SK-N-SH (cell line): ENCODE results near the gene OPN1MW3. TPM values are rescaled to one million over a fixed set of nuclear protein-coding genes. Genes with fewer than 3 reads are reported as not detected.

Experiments used
- CTCF ChIA-PET: fragments of 300-600, 350-600 bp; formaldehyde crosslinking; extraction: SDS; loops from one replicate; lab custom pipeline; 2021; lab: Yijun Ruan, JAX
- POLR2A ChIA-PET: fragments of 350-600 bp; sonication (Branson Sonifier 250); formaldehyde crosslinking; extraction: SDS; loops from one replicate; lab custom pipeline; 2020; ENCODE audit warnings: antibody characterized with exemption, inconsistent platforms; lab: Yijun Ruan, JAX
- DNase-seq: peaks from one replicate; pipeline ENCODE4 v3.0.0; 2012
- H2AFZ ChIP-seq: fragments of 200-600 bp; sonication (generic); 2 replicates; pipeline ENCODE4 v1.8.1; 2016; ENCODE audit warnings: antibody characterized with exemption, mild to moderate bottlenecking, low read depth
- H3F3A ChIP-seq: fragments of 200-600 bp; sonication (generic); replicated peaks from 2 replicates; pipeline ENCODE3; 2016; ENCODE audit warnings: antibody characterized with exemption, mild to moderate bottlenecking; ENCODE audit not compliant: insufficient read depth
- H3K27ac ChIP-seq, 2 experiments: fragments of 200-500 bp in 1 of 2; fragments of 200-600 bp in 1 of 2; sonication (Bioruptor generic) in 1 of 2; sonication (generic), shearing (Covaris generic) in 1 of 2; 2 replicates each; pipeline versions ENCODE4 v1.5.1 to v1.6.1; 2014 to 2016; ENCODE audit warnings: low read depth in 2 of 2, inconsistent platforms in 1 of 2, low read length in 1 of 2, mild to moderate bottlenecking in 1 of 2, mixed read lengths in 1 of 2
- H3K27me3 ChIP-seq: fragments of 200-600 bp; sonication (generic), shearing (Covaris generic); 2 replicates; pipeline ENCODE4 v1.6.1; 2016; ENCODE audit warnings: mixed run types; ENCODE audit not compliant: insufficient read depth
- H3K36me3 ChIP-seq, 2 experiments: fragments of 200-500 bp in 1 of 2; fragments of 200-600 bp in 1 of 2; sonication (Bioruptor generic) in 1 of 2; sonication (generic) in 1 of 2; replicated peaks in 1 of 2; 2 replicates each; pipeline versions ENCODE3 to v1.5.1; 2014 to 2016; ENCODE audit warnings: low read length in 1 of 2, mild to moderate bottlenecking in 1 of 2; ENCODE audit not compliant: insufficient read depth in 2 of 2, control insufficient read depth in 1 of 2
- H3K4me1 ChIP-seq, 2 experiments: fragments of 200-500 bp in 1 of 2; fragments of 200-600 bp in 1 of 2; sonication (Bioruptor generic) in 1 of 2; sonication (generic), shearing (Covaris generic) in 1 of 2; 2 replicates each; pipeline versions ENCODE4 v1.5.1 to v1.6.1; 2014 to 2016; ENCODE audit warnings: low read depth in 1 of 2, low read length in 1 of 2, mixed run types in 1 of 2; ENCODE audit not compliant: insufficient read depth in 2 of 2, control insufficient read depth in 1 of 2
- H3K4me2 ChIP-seq: fragments of 200-600 bp; sonication (generic), shearing (Covaris generic); 2 replicates; pipeline ENCODE4 v1.6.1; 2017; ENCODE audit warnings: mixed run types
- H3K4me3 ChIP-seq, 2 experiments: fragments of 200-500 bp in 1 of 2; fragments of 200-600 bp in 1 of 2; sonication (Bioruptor generic) in 1 of 2; sonication (generic), shearing (Covaris generic) in 1 of 2; 2 replicates each; pipeline versions ENCODE4 v1.5.1 to v1.8.1; 2014 to 2016; ENCODE audit warnings: low read depth in 2 of 2, inconsistent platforms in 1 of 2, low read length in 1 of 2, mild to moderate bottlenecking in 1 of 2, mixed read lengths in 1 of 2, moderate library complexity in 1 of 2
- H3K79me2 ChIP-seq: fragments of 200-600 bp; sonication (generic); 2 replicates; pipeline ENCODE4 v1.8.1; 2017; ENCODE audit warnings: mild to moderate bottlenecking; ENCODE audit not compliant: insufficient read depth
- H3K9ac ChIP-seq: fragments of 200-600 bp; sonication (generic); 2 replicates; pipeline ENCODE4 v1.6.1; 2017; ENCODE audit warnings: mixed run types
- H3K9me2 ChIP-seq: fragments of 200-600 bp; sonication (generic); 2 replicates; pipeline ENCODE4 v1.6.1; 2017; ENCODE audit warnings: mixed run types
- H3K9me3 ChIP-seq: fragments of 200-600 bp; sonication (generic); 2 replicates; pipeline ENCODE4 v1.6.1; 2017; ENCODE audit warnings: mixed run types, mild to moderate bottlenecking, moderate library complexity
- H4K20me1 ChIP-seq: fragments of 200-600 bp; sonication (generic); 2 replicates; pipeline ENCODE4 v1.6.1; 2017; ENCODE audit warnings: mild to moderate bottlenecking, mixed run types; ENCODE audit not compliant: insufficient read depth
- CHD2 ChIP-seq: fragments of 150-350 bp; IDR thresholded peaks from 2 replicates; pipeline ENCODE4 v1.6.1; 2018; ENCODE audit warnings: low read length; ENCODE audit not compliant: partially characterized antibody
- CTCF ChIP-seq: fragments of 200-600 bp; sonication (generic); IDR thresholded peaks from 2 replicates; pipeline ENCODE4 v1.6.1; 2017; ENCODE audit warnings: antibody characterized with exemption, mild to moderate bottlenecking, moderate library complexity
- ELF1 ChIP-seq: IDR thresholded peaks from 2 replicates; pipeline ENCODE4 v1.4.0; 2012
- EP300 ChIP-seq, 2 experiments: IDR thresholded peaks; 2 replicates each; pipeline versions ENCODE4 v1.4.0 to v1.6.1; 2012; ENCODE audit warnings: borderline replicate concordance in 1 of 2, low read depth in 1 of 2, low read length in 1 of 2
- FOXM1 ChIP-seq: IDR thresholded peaks from 2 replicates; pipeline ENCODE4 v1.4.0; 2012; ENCODE audit warnings: low read depth, mild to moderate bottlenecking
- GABPA ChIP-seq: IDR thresholded peaks from 2 replicates; pipeline ENCODE4 v1.4.0; 2012; ENCODE audit warnings: low read depth, mild to moderate bottlenecking
- GATA2 ChIP-seq: sonication (generic); formaldehyde crosslinking; IDR thresholded peaks from 2 replicates; pipeline ENCODE4 v1.5.0; 2020; ENCODE audit warnings: mild to moderate bottlenecking, missing genetic modification reagents
- IRF3 ChIP-seq: fragments of 150-350 bp; IDR thresholded peaks from 2 replicates; pipeline ENCODE4 v1.6.1; 2016; ENCODE audit warnings: mild to moderate bottlenecking, low read depth, low read length
- NRF1 ChIP-seq: IDR thresholded peaks from 2 replicates; pipeline ENCODE4 v1.6.1; 2012; ENCODE audit warnings: low read depth, mild to moderate bottlenecking, low read length
- PBX3 ChIP-seq: IDR thresholded peaks from 2 replicates; pipeline ENCODE4; 2012
- POLR2AphosphoS5 ChIP-seq: IDR thresholded peaks from 2 replicates; pipeline ENCODE4 v1.6.1; 2012; ENCODE audit warnings: low read depth, low read length
- SIN3A ChIP-seq: IDR thresholded peaks from 2 replicates; pipeline ENCODE4 v1.6.1; 2012; ENCODE audit warnings: low read depth, mild to moderate bottlenecking, low read length, moderate library complexity, borderline replicate concordance
- SMC3 ChIP-seq: IDR thresholded peaks from 2 replicates; pipeline ENCODE4 v1.6.1; 2012; ENCODE audit warnings: low read depth, low read length, improper control_type of control experiment
- TCF12 ChIP-seq: IDR thresholded peaks from 2 replicates; pipeline ENCODE4 v1.4.0; 2012
- USF2 ChIP-seq: fragments of 150-350 bp; IDR thresholded peaks from 2 replicates; pipeline ENCODE4 v1.6.1; 2017; ENCODE audit warnings: antibody characterized with exemption, low read length, low read depth, borderline replicate concordance
- YY1 ChIP-seq: IDR thresholded peaks from 2 replicates; pipeline ENCODE4 v1.4.0; 2012; ENCODE audit warnings: low read depth, mild to moderate bottlenecking
- WGBS: methylation state at CpG from one replicate; pipeline ENCODE4 v1.1.6; 2017; ENCODE audit warnings: low lambda C conversion rate; 5-methylcytosine and 5-hydroxymethylcytosine counted together
- polyA plus RNA-seq, 3 experiments: library from polyadenylated mRNA; depleted of rRNA; stranded (reverse); fragments of >200 nt; gene quantifications; 2 replicates each; pipeline ENCODE4 v1.2.3, GENCODE V29; 2012

Gene OPN1MW3
- polyA plus RNA-seq, 1 of the 3 experiments (the other 2 are of a cell fraction): not detected

DNA sequence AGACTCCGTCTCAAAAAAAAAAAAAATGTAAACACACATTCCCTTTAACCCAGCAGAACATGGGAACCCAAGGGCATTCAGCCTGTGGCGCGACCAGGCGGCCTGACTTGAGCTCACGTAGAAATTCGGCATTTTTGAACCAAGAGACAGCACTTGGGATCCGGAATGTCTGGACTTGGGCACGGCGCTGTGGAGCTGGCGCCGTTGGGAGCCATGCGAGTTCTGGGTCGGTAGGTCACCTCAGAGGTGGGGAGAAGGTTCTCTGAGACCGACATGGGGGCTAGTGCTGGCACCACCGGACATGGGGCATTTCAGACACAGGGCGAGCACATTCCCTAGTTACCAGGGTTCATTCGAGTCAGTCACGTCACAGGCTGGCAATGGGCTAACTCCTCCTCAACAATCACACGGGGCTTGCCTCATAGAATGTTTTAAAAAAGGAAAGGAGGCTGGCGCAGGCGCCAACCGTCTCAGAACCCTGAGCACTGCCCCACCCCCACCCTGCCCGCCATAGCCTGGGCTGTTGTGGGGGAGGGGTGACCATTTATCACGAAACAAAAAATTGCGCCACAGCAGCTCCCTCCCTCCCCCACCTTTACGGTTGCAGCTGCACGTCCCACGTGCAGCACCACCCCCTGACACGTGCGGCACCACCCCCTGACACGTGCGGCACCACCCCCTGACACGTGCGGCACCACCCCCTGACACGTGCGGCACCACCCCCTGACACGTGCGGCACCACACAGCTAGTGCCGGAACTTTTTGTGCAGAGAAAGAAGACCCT lies 37.6 kb downstream of the OPN1MW3 start, which contains the start of gene TEX28:
TEX28 (minus strand) TSS at position 334 of the 784 bp plus-strand sequence. CDS start 3,007 bp downstream, outside the sequence.
- Histone ChIP-seq H3K27ac (no peak within 1 kb of the TSS), H3K9me3 (no peaks in the 10 kb centered on the region), H3F3A (no peaks in the 10 kb centered on the region), H3K4me2 (no peak within 1 kb of the TSS), H3K9me2 (no peaks in the 10 kb centered on the region), H3K36me3 (no peaks in the 10 kb centered on the region), H3K4me1 (no peaks in the 10 kb centered on the region), H4K20me1 (no peaks in the 10 kb centered on the region), H3K27me3 (no peaks in the 10 kb centered on the region; the same call in 1 of the 2 replicates), H3K79me2 (no peaks in the 10 kb centered on the region), H2AFZ (no peak within 1 kb of the TSS), H3K9ac (no peak within 1 kb of the TSS), H3K4me3 (no peak within 1 kb of the TSS)
- CTCF ChIA-PET: interaction anchor here (0.7 kb wide), 1 partner anchor 13 kb away, joined by 3 read pairs; no protein-coding TSS in a partner anchor
- no peak for TF ChIP-seq TCF12
- TF ChIP-seq SIN3A: no peak
- no peak for TF ChIP-seq FOXM1
- TF ChIP-seq GATA2 (CRISPR knock-in tag): no peak
- no peak for TF ChIP-seq ELF1
- TF ChIP-seq CHD2: no peak
- TF ChIP-seq SMC3: no peak
- TF ChIP-seq EP300 (IDR thresholded peaks at IDR 0.05; ENCODE audit: borderline replicate concordance in 1 of 2, low read depth in 1 of 2, low read length in 1 of 2): no peak
- TF ChIP-seq IRF3: no peak
- TF ChIP-seq PBX3: no peak
- TF ChIP-seq CTCF: no peak
- TF ChIP-seq POLR2AphosphoS5: no peak
- no peak for TF ChIP-seq GABPA
- TF ChIP-seq USF2: no peak
- no peak for TF ChIP-seq NRF1
- no peak for TF ChIP-seq YY1
- 49% methylated on average over 26 of the region's 39 CpGs for WGBS
- POLR2A ChIA-PET: no interaction called here
- DNase-seq: no peak
